GM12872 (cell line): ENCODE results near the gene POU2F2.

ENCODE experiments used
- TF ChIP-seq, protein P1 (sequence below): IDR thresholded peaks from 3 replicates; pipeline ENCODE4 v1.5.1; 2011; ENCODE audit warnings: low read depth, mild to moderate bottlenecking, low read length, moderate library complexity; ENCODE audit not compliant: insufficient read depth

POU2F2 gene

DNA sequence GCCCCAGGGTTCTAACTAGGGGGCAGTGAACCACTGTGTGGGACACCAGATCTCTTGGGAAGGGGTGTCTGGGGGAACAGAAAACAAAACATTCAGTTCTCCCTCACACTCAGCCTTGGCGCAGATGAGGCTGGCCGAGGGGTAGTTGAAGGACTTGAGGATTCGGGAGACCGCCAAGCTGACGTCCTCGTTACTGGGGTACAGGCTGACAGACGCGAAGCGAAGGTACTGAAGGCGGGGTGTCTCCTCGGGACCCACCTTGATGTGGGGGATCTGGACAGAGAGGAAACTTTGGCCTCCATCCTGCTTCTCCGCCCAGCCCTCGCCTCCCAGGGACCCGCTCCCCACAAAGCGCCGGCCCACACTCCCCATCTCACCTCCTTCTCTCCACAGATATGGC lies 69.9 kb downstream of the POU2F2 start:
- TF ChIP-seq, protein P1, sequence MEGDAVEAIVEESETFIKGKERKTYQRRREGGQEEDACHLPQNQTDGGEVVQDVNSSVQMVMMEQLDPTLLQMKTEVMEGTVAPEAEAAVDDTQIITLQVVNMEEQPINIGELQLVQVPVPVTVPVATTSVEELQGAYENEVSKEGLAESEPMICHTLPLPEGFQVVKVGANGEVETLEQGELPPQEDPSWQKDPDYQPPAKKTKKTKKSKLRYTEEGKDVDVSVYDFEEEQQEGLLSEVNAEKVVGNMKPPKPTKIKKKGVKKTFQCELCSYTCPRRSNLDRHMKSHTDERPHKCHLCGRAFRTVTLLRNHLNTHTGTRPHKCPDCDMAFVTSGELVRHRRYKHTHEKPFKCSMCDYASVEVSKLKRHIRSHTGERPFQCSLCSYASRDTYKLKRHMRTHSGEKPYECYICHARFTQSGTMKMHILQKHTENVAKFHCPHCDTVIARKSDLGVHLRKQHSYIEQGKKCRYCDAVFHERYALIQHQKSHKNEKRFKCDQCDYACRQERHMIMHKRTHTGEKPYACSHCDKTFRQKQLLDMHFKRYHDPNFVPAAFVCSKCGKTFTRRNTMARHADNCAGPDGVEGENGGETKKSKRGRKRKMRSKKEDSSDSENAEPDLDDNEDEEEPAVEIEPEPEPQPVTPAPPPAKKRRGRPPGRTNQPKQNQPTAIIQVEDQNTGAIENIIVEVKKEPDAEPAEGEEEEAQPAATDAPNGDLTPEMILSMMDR, result no peak

DNA sequence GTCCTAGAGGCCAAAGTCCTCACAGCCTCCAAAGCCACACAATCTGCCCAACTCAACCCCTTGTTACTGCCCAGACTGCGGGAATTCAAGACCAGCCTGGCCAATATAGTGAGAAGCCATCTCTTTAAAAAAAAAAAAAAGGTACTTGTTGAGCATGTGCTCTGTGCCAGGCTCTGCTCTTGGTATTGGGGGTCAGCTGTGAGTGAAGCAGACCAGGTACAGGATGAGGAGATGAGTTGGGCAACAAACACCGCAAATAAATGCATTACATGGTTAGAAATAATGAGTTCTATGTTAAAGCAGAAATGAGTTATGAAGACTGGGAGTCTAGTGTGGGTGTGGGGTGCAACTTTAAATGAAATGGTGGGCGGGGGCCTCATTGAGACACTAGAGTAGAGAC lies 72.1 kb downstream of the POU2F2 start:
- TF ChIP-seq, protein P1, result no peak

DNA sequence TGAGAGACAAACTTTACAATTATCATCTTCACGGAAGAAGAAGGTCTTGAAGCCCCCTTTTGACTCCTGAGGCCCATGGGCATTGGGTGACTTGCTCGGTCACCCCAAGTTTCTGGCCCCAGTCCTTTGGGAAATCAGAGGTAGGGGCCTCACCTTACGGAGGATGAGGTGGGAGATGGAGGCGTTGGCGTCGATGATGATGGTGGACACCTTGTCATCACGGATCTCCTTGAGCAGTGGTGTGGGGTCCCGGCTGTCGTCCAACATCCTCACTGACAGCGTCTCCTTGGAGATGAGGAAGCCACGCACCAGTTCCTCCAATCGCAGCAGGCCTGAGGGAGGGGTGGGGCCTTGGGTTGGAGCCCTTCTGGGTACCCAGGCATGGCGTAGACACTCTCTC lies 73.0 kb downstream of the POU2F2 start:
- TF ChIP-seq, protein P1, result no peak

DNA sequence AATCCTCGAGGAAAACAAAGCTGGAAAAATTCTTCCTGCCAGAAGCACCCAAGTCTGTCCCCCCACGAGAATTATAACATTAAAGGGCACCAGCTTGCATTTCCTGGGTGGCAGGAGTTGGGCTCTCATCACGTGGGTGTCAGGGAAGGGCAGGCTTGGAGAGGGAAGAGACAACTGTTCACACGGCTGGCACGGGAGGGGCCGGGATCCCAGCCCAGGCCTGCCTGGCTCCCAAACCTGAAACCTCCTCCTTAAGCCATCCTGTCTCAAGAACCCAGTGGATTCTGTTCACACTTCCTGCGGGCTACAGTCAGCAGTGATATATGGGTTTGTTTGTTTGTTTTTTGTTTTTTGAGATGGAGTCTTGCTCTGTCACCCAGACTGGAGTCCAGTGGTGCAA lies 74.4 kb downstream of the POU2F2 start:
- TF ChIP-seq, protein P1, result no peak

DNA sequence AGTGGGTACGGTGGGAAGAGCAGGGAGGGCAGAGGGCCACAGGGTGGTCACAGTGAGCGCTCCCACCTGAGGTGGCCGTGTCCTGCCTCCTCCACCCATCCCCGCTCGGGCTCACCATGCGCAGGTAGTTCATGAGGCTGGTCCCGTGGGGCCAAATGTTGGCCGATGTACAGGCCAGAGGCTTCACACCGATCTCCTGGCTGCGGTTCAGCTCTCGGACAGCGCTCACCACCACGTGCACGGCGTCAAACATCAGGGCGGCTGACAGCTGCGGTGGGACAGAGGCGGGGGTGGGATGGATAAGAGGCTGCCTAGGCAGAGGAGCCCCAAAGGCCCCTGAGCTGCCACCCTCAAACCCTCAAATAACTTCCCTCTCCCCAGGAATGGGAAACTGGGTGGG lies 78.0 kb downstream of the POU2F2 start:
- TF ChIP-seq, protein P1, result no peak

DNA sequence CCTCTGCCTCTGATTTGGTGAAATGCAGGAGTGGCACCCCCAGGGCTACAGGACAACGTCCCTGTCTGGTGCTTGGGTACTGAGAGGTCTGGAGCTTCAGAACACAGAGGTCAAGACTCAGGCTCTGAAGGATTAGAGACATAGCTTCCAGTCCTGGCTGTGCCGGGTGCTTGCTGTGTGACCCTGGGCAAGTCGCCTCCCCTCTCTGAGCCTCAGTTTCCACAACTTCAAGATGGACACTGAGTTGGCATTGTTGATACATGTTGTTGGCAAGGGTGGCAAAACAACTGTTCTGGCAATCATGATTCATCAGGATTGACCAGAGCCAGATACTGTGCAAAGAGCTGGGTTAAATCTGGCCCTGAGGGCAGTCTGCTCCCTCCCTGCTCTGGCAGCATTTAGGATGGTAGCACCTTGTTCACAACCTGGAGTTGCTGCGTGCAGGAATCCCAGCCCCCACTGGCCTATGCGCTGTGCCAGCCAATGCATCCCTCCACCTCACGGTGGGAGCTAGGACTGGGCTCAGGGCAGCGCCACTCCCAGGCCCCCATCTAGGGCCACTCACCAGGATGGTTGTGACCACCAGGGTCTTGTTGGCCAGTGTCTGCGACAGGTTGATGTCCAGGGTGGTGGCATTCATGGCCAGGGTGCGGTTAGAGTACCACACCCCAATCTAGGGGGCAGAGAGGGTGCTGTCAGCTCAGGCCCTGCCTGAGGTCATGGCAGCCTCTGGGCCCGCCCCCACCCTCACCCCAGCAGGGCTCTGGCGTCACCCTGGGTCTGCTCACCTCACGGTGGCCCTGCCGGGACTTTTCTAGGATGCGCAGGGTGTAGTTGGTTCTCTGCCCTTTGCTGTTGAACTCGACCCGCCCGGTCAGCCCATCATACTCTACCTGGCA lies 79.0 kb downstream of the POU2F2 start:
- TF ChIP-seq, protein P1, result no peak

DNA sequence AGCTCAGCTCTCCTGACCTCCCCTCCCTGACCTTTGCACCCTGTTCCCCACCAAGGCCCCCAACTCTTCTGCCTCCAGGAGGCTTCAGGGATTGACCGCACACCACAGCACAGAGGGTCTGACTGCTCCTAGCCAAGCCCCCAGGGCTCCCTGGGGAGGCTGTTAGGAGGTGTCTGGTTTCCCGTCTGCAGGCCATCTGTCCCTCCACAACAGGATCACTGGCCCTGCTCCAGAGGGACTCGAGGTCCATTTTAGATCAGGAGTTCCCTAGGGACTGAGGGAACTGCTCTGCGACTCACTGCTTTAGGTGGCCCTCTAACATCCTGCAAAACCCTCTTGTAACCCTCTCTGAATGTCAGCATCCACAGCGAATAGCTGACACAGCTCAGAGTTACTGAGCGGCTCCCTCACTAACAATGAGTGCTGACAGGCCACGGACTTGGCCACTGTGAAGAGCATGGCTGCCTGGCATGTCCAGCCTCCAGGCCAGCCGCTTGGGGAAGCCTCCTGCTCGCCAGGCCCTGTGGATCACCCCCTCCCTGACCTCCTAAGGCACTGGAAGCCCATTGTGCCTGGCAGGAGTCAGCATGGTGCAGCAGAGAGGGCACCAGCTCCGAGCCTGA lies 79.9 kb downstream of the POU2F2 start:
- TF ChIP-seq, protein P1, result no peak
